KMS-11 (cell line): Measurements from ENCODE around the gene C3orf70.

Experiments used
- H2AFZ ChIP-seq: fragments of 200-600 bp; sonication (generic); 2 replicates; pipeline ENCODE4 v1.6.1; 2016; ENCODE audit warnings: antibody characterized with exemption, mixed run types, low read depth
- H3K27ac ChIP-seq: fragments of 200-600 bp; sonication (generic); 2 replicates; pipeline ENCODE4 v1.6.1; 2016; ENCODE audit warnings: mild to moderate bottlenecking, mixed run types
- H3K27me3 ChIP-seq: fragments of 200-600 bp; sonication (generic); 2 replicates; pipeline ENCODE4 v1.6.1; 2017; ENCODE audit warnings: mild to moderate bottlenecking, low read depth, mixed run types, moderate library complexity; ENCODE audit not compliant: insufficient read depth
- H3K36me3 ChIP-seq: fragments of 200-600 bp; sonication (generic); 2 replicates; pipeline ENCODE4 v1.6.1; 2017; ENCODE audit warnings: mild to moderate bottlenecking, mixed run types; ENCODE audit not compliant: insufficient read depth
- H3K4me1 ChIP-seq: fragments of 200-600 bp; sonication (generic); 2 replicates; pipeline ENCODE4 v1.6.1; 2016; ENCODE audit warnings: mild to moderate bottlenecking, low read depth, mixed run types; ENCODE audit not compliant: poor library complexity, severe bottlenecking
- H3K4me2 ChIP-seq: fragments of 200-600 bp; sonication (generic); 2 replicates; pipeline ENCODE4 v1.7.0; 2016; ENCODE audit warnings: mild to moderate bottlenecking, mixed run types
- H3K4me3 ChIP-seq: fragments of 200-600 bp; sonication (generic); IDR thresholded peaks from 2 replicates; pipeline ENCODE4 v1.6.1; 2017; ENCODE audit warnings: low read depth, low read length, mixed read lengths; ENCODE audit not compliant: insufficient read depth
- H3K79me2 ChIP-seq: fragments of 200-600 bp; sonication (generic); 2 replicates; pipeline ENCODE4 v1.6.1; 2016; ENCODE audit warnings: low read depth, mixed run types; ENCODE audit not compliant: insufficient read depth
- H3K9ac ChIP-seq: fragments of 200-600 bp; sonication (generic); 2 replicates; pipeline ENCODE4 v1.6.1; 2016; ENCODE audit warnings: mild to moderate bottlenecking, mixed run types
- H4K20me1 ChIP-seq: fragments of 200-600 bp; sonication (generic); 2 replicates; pipeline ENCODE4 v1.6.1; 2016; ENCODE audit warnings: mild to moderate bottlenecking, mixed run types; ENCODE audit not compliant: insufficient read depth
- TF ChIP-seq, protein P1 (sequence below): fragments of 200-600 bp; sonication (generic); conservative IDR thresholded peaks from 2 replicates; pipeline ENCODE4 v1.6.1; 2017; ENCODE audit warnings: low read depth, mild to moderate bottlenecking, antibody characterized with exemption, low read length, moderate library complexity, mixed read lengths

C3orf70 gene

DNA sequence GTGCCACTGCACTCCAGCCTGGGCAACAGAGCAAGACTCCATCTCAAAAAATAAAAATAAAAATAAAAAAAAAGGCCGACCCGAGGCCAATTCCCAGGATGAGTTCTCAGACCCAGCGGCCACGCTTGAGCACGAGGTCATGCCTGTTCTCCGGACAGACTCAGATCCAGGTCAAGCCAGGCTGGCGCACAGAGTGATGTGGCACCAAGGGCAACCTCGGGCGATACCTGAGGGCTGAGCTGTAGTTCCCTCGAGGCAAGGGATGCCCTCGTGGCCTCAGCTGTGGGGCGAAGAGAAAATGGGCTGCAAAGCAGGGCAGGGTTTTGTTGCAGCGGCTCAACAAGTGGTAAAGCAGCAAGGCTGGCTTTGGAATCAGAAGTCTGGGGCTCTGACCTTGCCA, 77.3 kb downstream of the C3orf70 start:
- no peaks in the 10 kb centered on the region for H3K4me1 ChIP-seq
- H4K20me1 ChIP-seq = no peaks in the 10 kb centered on the region
- H3K79me2 ChIP-seq = no peaks in the 10 kb centered on the region
- no peak overlapping the region for H3K9ac ChIP-seq
- no peak overlapping the region for H3K27ac ChIP-seq
- H3K27me3 ChIP-seq = no peaks in the 10 kb centered on the region
- H3K4me3 ChIP-seq = no peak overlapping the region
- H3K36me3 ChIP-seq = no peaks in the 10 kb centered on the region
- TF ChIP-seq, protein P1, sequence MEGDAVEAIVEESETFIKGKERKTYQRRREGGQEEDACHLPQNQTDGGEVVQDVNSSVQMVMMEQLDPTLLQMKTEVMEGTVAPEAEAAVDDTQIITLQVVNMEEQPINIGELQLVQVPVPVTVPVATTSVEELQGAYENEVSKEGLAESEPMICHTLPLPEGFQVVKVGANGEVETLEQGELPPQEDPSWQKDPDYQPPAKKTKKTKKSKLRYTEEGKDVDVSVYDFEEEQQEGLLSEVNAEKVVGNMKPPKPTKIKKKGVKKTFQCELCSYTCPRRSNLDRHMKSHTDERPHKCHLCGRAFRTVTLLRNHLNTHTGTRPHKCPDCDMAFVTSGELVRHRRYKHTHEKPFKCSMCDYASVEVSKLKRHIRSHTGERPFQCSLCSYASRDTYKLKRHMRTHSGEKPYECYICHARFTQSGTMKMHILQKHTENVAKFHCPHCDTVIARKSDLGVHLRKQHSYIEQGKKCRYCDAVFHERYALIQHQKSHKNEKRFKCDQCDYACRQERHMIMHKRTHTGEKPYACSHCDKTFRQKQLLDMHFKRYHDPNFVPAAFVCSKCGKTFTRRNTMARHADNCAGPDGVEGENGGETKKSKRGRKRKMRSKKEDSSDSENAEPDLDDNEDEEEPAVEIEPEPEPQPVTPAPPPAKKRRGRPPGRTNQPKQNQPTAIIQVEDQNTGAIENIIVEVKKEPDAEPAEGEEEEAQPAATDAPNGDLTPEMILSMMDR = no peak
- H3K4me2 ChIP-seq = no peak overlapping the region
- no peak overlapping the region for H2AFZ ChIP-seq

DNA sequence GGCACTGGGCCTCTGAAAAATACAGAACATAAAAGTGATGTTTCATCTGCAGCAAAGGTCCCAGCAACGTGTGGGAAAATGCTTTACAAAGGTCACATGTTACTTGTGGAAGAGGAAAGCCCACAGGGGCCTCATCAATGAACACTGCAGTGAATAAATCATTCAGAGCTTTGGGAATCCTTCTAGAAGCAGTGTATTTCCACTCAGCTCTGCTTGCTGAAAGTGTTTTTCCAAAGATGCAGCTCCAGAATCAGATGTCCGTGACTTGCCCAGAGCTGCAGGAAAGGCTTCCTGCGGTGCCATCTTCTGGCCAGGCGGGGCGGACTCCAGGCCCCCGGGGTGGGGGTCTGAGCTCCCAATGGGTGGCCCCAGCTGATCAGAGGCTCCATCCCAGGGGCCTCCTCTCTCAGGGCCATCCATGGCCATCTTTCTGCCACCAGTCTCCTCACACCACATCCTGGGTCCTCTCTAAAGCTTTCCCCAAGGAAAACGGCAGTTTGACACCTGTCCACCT, 81.5 kb downstream of the C3orf70 start:
- Histone ChIP-seq H4K20me1 (no peaks in the 10 kb centered on the region), H3K4me2 (no peak overlapping the region), H3K4me1 (no peaks in the 10 kb centered on the region), H3K27ac (no peak overlapping the region), H3K79me2 (no peaks in the 10 kb centered on the region), H3K4me3 (no peak overlapping the region), H2AFZ (no peak overlapping the region), H3K27me3 (no peaks in the 10 kb centered on the region), H3K36me3 (no peaks in the 10 kb centered on the region), H3K9ac (no peak overlapping the region)
- TF ChIP-seq, protein P1 = no peak

DNA sequence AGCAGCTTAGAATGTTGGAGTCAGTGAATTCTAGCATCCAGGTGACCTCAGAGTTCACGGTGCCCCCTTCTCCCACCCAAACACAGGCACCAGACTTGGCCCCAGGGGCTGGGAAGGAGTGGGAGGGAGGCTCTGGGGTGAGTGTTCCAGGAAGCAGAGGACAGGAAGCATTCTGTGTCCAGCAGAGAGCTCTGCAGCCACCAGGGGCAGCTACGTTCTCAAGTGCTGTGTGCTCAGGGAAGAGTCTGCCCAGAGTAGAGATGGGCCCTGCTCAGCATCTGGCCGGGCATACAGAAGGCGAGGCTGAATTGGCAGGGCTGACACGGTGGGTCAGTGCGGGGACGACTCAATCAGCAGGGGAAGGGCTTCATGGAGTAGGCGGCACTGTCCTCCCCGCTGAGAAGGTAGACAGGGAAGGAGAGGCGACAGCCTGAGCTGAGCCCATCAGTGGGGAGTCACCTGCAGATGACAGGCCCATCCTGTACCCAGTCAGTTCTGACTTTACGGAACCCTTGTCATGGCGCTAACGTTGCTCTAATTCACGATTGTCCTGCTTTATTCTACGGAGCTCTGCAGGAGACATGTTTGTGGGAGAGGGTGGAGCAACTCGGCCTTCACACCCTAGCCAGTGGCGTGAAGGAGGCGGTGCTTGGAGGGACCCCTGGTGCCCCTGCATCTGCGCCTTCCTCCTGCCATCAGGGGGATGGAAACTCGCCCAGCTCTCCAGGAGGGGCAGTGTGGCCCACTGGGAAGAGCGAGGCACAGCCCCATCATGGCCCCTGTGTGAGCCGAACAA, 82.2 kb downstream of the C3orf70 start:
- H3K27ac ChIP-seq = no peak overlapping the region
- TF ChIP-seq, protein P1 = no peak
- no peak overlapping the region for H2AFZ ChIP-seq
- no peak overlapping the region for H3K4me2 ChIP-seq
- H3K9ac ChIP-seq = no peak overlapping the region
- H3K36me3 ChIP-seq = no peaks in the 10 kb centered on the region
- H3K4me1 ChIP-seq = no peaks in the 10 kb centered on the region
- no peaks in the 10 kb centered on the region for H3K27me3 ChIP-seq
- no peaks in the 10 kb centered on the region for H4K20me1 ChIP-seq
- no peak overlapping the region for H3K4me3 ChIP-seq
- no peaks in the 10 kb centered on the region for H3K79me2 ChIP-seq

DNA sequence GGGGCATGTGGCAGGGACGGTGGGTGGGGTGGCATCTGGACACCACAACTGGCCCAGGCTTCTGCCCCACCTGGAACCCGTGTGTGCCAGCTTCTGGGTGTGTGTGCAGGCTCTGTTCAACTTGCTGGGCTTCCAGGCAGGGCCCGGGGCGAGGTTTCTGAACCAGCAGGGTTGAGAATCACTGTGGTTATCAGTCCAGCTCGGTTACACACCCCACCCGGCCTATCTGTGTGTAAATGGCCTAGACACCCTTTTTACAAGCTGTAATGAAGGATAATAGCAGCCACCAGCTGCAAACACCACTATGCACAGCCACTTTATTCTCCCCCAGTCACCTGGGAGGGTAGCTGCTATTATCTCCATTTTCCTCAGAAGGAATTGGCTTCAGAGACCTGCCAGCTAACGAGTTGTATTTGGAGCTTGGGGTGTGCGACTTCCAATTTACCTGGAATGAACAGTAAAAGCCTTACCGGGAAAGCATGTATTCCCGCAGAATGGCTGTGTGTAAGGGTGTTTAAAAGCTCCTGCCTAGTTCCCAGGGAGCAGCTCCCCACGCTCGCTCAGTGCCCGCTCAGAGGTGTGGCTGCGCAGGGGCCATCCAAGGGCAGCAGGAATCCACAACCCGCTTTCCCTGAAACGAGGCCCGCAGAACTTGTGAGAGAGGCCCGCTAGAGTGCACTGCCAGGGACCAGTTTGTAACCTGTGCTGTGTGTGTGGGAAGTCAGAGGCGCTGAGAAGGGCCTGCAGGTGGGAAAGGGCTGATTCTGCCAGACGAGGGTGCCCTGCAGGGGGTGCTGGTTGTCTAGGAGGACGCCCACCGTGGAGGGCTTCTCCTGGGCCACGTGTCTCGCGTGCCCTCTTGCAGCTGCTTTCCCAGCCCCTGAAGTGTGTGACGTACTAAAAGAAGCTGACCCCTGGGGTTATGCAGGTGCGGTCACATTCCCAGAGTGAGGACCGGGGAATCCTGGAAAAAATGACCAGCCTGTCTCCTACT, 83.5 kb downstream of the C3orf70 start:
- Histone ChIP-seq H3K4me2 (no peak overlapping the region), H3K4me3 (no peak overlapping the region), H4K20me1 (no peaks in the 10 kb centered on the region), H3K9ac (no peak overlapping the region), H3K36me3 (no peaks in the 10 kb centered on the region), H2AFZ (no peak overlapping the region), H3K79me2 (no peaks in the 10 kb centered on the region), H3K4me1 (no peaks in the 10 kb centered on the region), H3K27ac (no peak overlapping the region), H3K27me3 (no peaks in the 10 kb centered on the region)
- TF ChIP-seq, protein P1 = no peak
